Measurements from ENCODE around the gene NTMT1.

The NTMT1 gene

GRCh38 chr9:129626625-129627284 lies 792 bp downstream of the NTMT1 start:
- H3K4me2 ChIP-seq (ENCODE audit: low read depth, low read length, poor library complexity, severe bottlenecking), result peak overlapping the region; percentile 95
- no peak for TF ChIP-seq CTCF (conservative IDR thresholded peaks at IDR 0.05; ENCODE audit: low read length)
- no peak for TF ChIP-seq EZH2phosphoT487 (IDR thresholded peaks at IDR 0.05; ENCODE audit: borderline replicate concordance)
- peaks cover 26% of the 10 kb centered on the region for H4K20me1 ChIP-seq (ENCODE audit: insufficient read depth, low read length, poor library complexity, severe bottlenecking)
- H3K4me3 ChIP-seq (ENCODE audit: low read length, poor library complexity, severe bottlenecking), result peak overlapping the region; percentile 93
- H2AFZ ChIP-seq (ENCODE audit: low read length), result 0 out of 2 replicates have a peak overlapping the region, but pooled peaks have one; percentile 27
- H3K79me2 ChIP-seq (ENCODE audit: insufficient read depth, low read length), result peaks cover 58% of the 10 kb centered on the region
- H3K27me3 ChIP-seq (ENCODE audit: insufficient read depth, low read length, poor library complexity, severe bottlenecking), result no peaks in the 10 kb centered on the region
- no peaks in the 10 kb centered on the region for H3K36me3 ChIP-seq (ENCODE audit: insufficient read depth, low read length)
- no peaks in the 10 kb centered on the region for H3K9me3 ChIP-seq (ENCODE audit: insufficient read depth, low read depth, low read length)
- no peaks in the 10 kb centered on the region for H3K9me2 ChIP-seq (replicated peaks; ENCODE audit: low read depth, low read length)
- H3K4me1 ChIP-seq (ENCODE audit: insufficient read depth, low read length, poor library complexity, severe bottlenecking), result peaks cover 29% of the 10 kb centered on the region
- peak overlapping the region; percentile 81 for H3K9ac ChIP-seq (ENCODE audit: low read depth, low read length, poor library complexity, severe bottlenecking)
- H3F3A ChIP-seq (ENCODE audit: low read depth), result no peaks in the 10 kb centered on the region

- peaks cover 60% of the 10 kb centered on the region for H3K79me2 ChIP-seq (ENCODE audit: insufficient read depth, low read length)
- H3K9ac ChIP-seq (ENCODE audit: low read depth, low read length, poor library complexity, severe bottlenecking), result peak overlapping the region; percentile 81
- H3F3A ChIP-seq (ENCODE audit: low read depth), result no peaks in the 10 kb centered on the region
- peak overlapping the region; percentile 93 for H3K4me3 ChIP-seq (ENCODE audit: low read length, poor library complexity, severe bottlenecking)
- no peak overlapping the region for H2AFZ ChIP-seq (ENCODE audit: low read length)
- peaks cover 26% of the 10 kb centered on the region for H4K20me1 ChIP-seq (ENCODE audit: insufficient read depth, low read length, poor library complexity, severe bottlenecking)
- no peaks in the 10 kb centered on the region for H3K27me3 ChIP-seq (ENCODE audit: insufficient read depth, low read length, poor library complexity, severe bottlenecking)
- peak overlapping the region; percentile 95 for H3K4me2 ChIP-seq (ENCODE audit: low read depth, low read length, poor library complexity, severe bottlenecking)
- H3K9me2 ChIP-seq (replicated peaks; ENCODE audit: low read depth, low read length), result no peaks in the 10 kb centered on the region
- TF ChIP-seq EZH2phosphoT487 (IDR thresholded peaks at IDR 0.05; ENCODE audit: borderline replicate concordance) (no peak), CTCF (conservative IDR thresholded peaks at IDR 0.05; ENCODE audit: low read length) (no peak)
- H3K36me3 ChIP-seq (ENCODE audit: insufficient read depth, low read length), result no peaks in the 10 kb centered on the region
- no peaks in the 10 kb centered on the region for H3K9me3 ChIP-seq (ENCODE audit: insufficient read depth, low read depth, low read length)
- peaks cover 29% of the 10 kb centered on the region for H3K4me1 ChIP-seq (ENCODE audit: insufficient read depth, low read length, poor library complexity, severe bottlenecking)
These were observed 1.8 kb downstream of the NTMT1 start for GRCh38 chr9:129627556-129628440.

GRCh38 chr9:129628709-129629108 lies 2.7 kb downstream of the NTMT1 start:
- Histone ChIP-seq H3K9me3 (ENCODE audit: insufficient read depth, low read depth, low read length) (no peaks in the 10 kb centered on the region), H3K79me2 (ENCODE audit: insufficient read depth, low read length) (peaks cover 64% of the 10 kb centered on the region), H3K4me3 (ENCODE audit: low read length, poor library complexity, severe bottlenecking) (peak overlapping the region; percentile 93), H3K9me2 (replicated peaks; ENCODE audit: low read depth, low read length) (no peaks in the 10 kb centered on the region), H2AFZ (ENCODE audit: low read length) (no peak overlapping the region), H4K20me1 (ENCODE audit: insufficient read depth, low read length, poor library complexity, severe bottlenecking) (peaks cover 26% of the 10 kb centered on the region), H3K9ac (ENCODE audit: low read depth, low read length, poor library complexity, severe bottlenecking) (peak overlapping the region; percentile 12), H3K4me1 (ENCODE audit: insufficient read depth, low read length, poor library complexity, severe bottlenecking) (peaks cover 29% of the 10 kb centered on the region), H3K27me3 (ENCODE audit: insufficient read depth, low read length, poor library complexity, severe bottlenecking) (no peaks in the 10 kb centered on the region), H3K36me3 (ENCODE audit: insufficient read depth, low read length) (no peaks in the 10 kb centered on the region), H3K4me2 (ENCODE audit: low read depth, low read length, poor library complexity, severe bottlenecking) (peak overlapping the region; percentile 95), H3F3A (ENCODE audit: low read depth) (no peaks in the 10 kb centered on the region)
- TF ChIP-seq CTCF (conservative IDR thresholded peaks at IDR 0.05; ENCODE audit: low read length) (no peak), EZH2phosphoT487 (IDR thresholded peaks at IDR 0.05; ENCODE audit: borderline replicate concordance) (no peak)

Data from Loucy (cell line).